Progenitor cell of endocrine pancreas (in vitro differentiated cells): ENCODE measurements around the gene EDDM13. TPM values are rescaled to one million over a fixed set of nuclear protein-coding genes. Genes with fewer than 3 reads are reported as not detected.
A peak's percentile ranks its signal among the peaks of the same experiment; 100 is the strongest.

Experiments
- DNase-seq: peaks from one replicate; pipeline ENCODE4 v3.0.0; 2021; ENCODE audit warnings: low spot score; ENCODE audit not compliant: unreplicated experiment
- H3K27ac Mint-ChIP-seq: 2 replicates; pipeline ENCODE4 v1.8.0; 2021; ENCODE audit warnings: mild to moderate bottlenecking, moderate library complexity, mixed read lengths
- H3K27me3 Mint-ChIP-seq: 2 replicates; pipeline ENCODE4 v1.8.0; 2021; ENCODE audit warnings: mixed read lengths
- H3K36me3 Mint-ChIP-seq: 2 replicates; pipeline ENCODE4 v1.8.0; 2022; ENCODE audit warnings: mixed read lengths; ENCODE audit not compliant: insufficient read depth
- H3K4me1 Mint-ChIP-seq: 2 replicates; pipeline ENCODE4 v1.8.0; 2021; ENCODE audit warnings: low read depth, mixed read lengths
- H3K4me3 Mint-ChIP-seq: 2 replicates; pipeline ENCODE4 v1.8.0; 2021; ENCODE audit warnings: low read depth, mild to moderate bottlenecking, moderate library complexity, mixed read lengths
- H3K9me3 Mint-ChIP-seq: 2 replicates; pipeline ENCODE4 v1.8.0; 2021; ENCODE audit warnings: low read depth, mixed read lengths
- CTCF ChIP-seq: fragments of 200-600 bp; sonication (generic); IDR thresholded peaks from one replicate; pipeline ENCODE4 v1.5.0; 2021; ENCODE audit warnings: antibody characterized with exemption, mild to moderate bottlenecking; ENCODE audit not compliant: unreplicated experiment
- total RNA-seq: library from RNA; stranded (reverse); gene quantifications from 2 replicates; pipeline ENCODE4 v1.2.1, GENCODE V29; 2021

The EDDM13 gene
- total RNA-seq, 1 donor from 2014 or later = not detected

- H3K36me3 Mint-ChIP-seq = peaks cover 2% of the 10 kb centered on the region
- H3K4me1 Mint-ChIP-seq = no peaks in the 10 kb centered on the region
- H3K27ac Mint-ChIP-seq = no peak overlapping the region
- no peak overlapping the region for H3K4me3 Mint-ChIP-seq
- DNase-seq = no peak
- peaks cover 20% of the 10 kb centered on the region for H3K9me3 Mint-ChIP-seq
- no peaks in the 10 kb centered on the region for H3K27me3 Mint-ChIP-seq
- no peak for TF ChIP-seq CTCF
Measured at GRCh38 chr19:56347163-56347778, 74.7 kb downstream of the EDDM13 start.

GRCh38 chr19:56348289-56348877, 75.8 kb downstream of the EDDM13 start:
- DNase-seq = no peak
- Mint-ChIP-seq H3K9me3 (peaks cover 13% of the 10 kb centered on the region), H3K36me3 (no peaks in the 10 kb centered on the region), H3K4me1 (no peaks in the 10 kb centered on the region), H3K4me3 (no peak overlapping the region), H3K27ac (no peak overlapping the region), H3K27me3 (no peaks in the 10 kb centered on the region)
- peak; percentile 30 for TF ChIP-seq CTCF

GRCh38 chr19:56350416-56351045, 78.0 kb downstream of the EDDM13 start:
- peak; percentile 72 for TF ChIP-seq CTCF
- no peaks in the 10 kb centered on the region for H3K27me3 Mint-ChIP-seq

GRCh38 chr19:56351208-56351607, 78.7 kb downstream of the EDDM13 start:
- H3K4me1 Mint-ChIP-seq = no peaks in the 10 kb centered on the region
- no peak for TF ChIP-seq CTCF
- H3K27ac Mint-ChIP-seq = no peak overlapping the region
- H3K27me3 Mint-ChIP-seq = no peaks in the 10 kb centered on the region
- DNase-seq = no peak
- no peaks in the 10 kb centered on the region for H3K36me3 Mint-ChIP-seq
- H3K9me3 Mint-ChIP-seq = peaks cover 16% of the 10 kb centered on the region
- H3K4me3 Mint-ChIP-seq = no peak overlapping the region

More at GRCh38 chr19:56350416-56351045, 78.0 kb downstream of the EDDM13 start:
- Mint-ChIP-seq H3K4me3 (no peak overlapping the region), H3K4me1 (no peaks in the 10 kb centered on the region), H3K27ac (no peak overlapping the region), H3K9me3 (peaks cover 16% of the 10 kb centered on the region), H3K36me3 (no peaks in the 10 kb centered on the region)
- DNase-seq = peak; percentile 18

- DNase-seq = no peak
- Mint-ChIP-seq H3K36me3 (peaks cover 8% of the 10 kb centered on the region), H3K27ac (no peak overlapping the region), H3K9me3 (peaks cover 40% of the 10 kb centered on the region), H3K4me3 (no peak overlapping the region), H3K4me1 (no peaks in the 10 kb centered on the region), H3K27me3 (no peaks in the 10 kb centered on the region)
- TF ChIP-seq CTCF = no peak
Measured at GRCh38 chr19:56355517-56355916, 83.0 kb downstream of the EDDM13 start.
